8988T (cell line): ENCODE measurements around the gene MYL3.
"Not testable (repeated sequence)": the region's sequence is repeated elsewhere in the genome, so short reads cannot be mapped to it uniquely, and the experiment has no call there.

ENCODE experiments used
- DNase-seq: peaks from one replicate; pipeline ENCODE4 v3.0.0; 2011

The MYL3 gene

GRCh38 chr3:46863261-46863782 lies at the start of gene MYL3:
TSS of gene MYL3 (minus strand) at chr3:46863444. CDS start at chr3:46863390, 54 bp downstream.
- DNase-seq, result no peak

- no peak for DNase-seq
These were observed 49.7 kb upstream of the MYL3 start for GRCh38 chr3:46912986-46913385.

GRCh38 chr3:46910914-46911313 lies 47.7 kb upstream of the MYL3 start:
- not testable (repeated sequence) for DNase-seq

- DNase-seq, result peak; percentile 10
These were observed 47.0 kb upstream of the MYL3 start for GRCh38 chr3:46910166-46910760.

- peak; percentile 97 for DNase-seq
These were observed 46.4 kb upstream of the MYL3 start for GRCh38 chr3:46909535-46910161.

- DNase-seq, result peak; percentile 27
These were observed 45.8 kb upstream of the MYL3 start for GRCh38 chr3:46908986-46909534.

GRCh38 chr3:46908294-46908985 lies 45.2 kb upstream of the MYL3 start:
- DNase-seq, result peak; percentile 30

GRCh38 chr3:46907960-46908293 lies 44.7 kb upstream of the MYL3 start:
- no peak for DNase-seq

GRCh38 chr3:46907271-46907670 lies 44.0 kb upstream of the MYL3 start:
- no peak for DNase-seq

- DNase-seq, result peak; percentile 37
These were observed 43.3 kb upstream of the MYL3 start for GRCh38 chr3:46906471-46907058.

GRCh38 chr3:46905661-46906451 lies 42.6 kb upstream of the MYL3 start:
- DNase-seq, result peak; percentile 26

- DNase-seq, result no peak
These were observed 41.9 kb upstream of the MYL3 start for GRCh38 chr3:46905213-46905560.

GRCh38 chr3:46904303-46905212 lies 41.3 kb upstream of the MYL3 start:
- DNase-seq, result no peak

- DNase-seq, result peak; percentile 81
These were observed 40.4 kb upstream of the MYL3 start for GRCh38 chr3:46903341-46904302.

GRCh38 chr3:46902188-46902631 lies 39.0 kb upstream of the MYL3 start:
- DNase-seq, result peak; percentile 20

GRCh38 chr3:46901591-46902187 lies 38.4 kb upstream of the MYL3 start:
- DNase-seq, result no peak

- no peak for DNase-seq
These were observed 37.8 kb upstream of the MYL3 start for GRCh38 chr3:46901061-46901460.

- no peak for DNase-seq
These were observed 37.1 kb upstream of the MYL3 start for GRCh38 chr3:46900356-46900755.

GRCh38 chr3:46900007-46900292 lies 36.7 kb upstream of the MYL3 start:
- peak; percentile 19 for DNase-seq
